GDM1 (cell line): ENCODE results near the gene TTLL1.

ENCODE experiments used
- DNase-seq: peaks from one replicate; lab custom pipeline; 2025; lab: John Stamatoyannopoulos, UW

The TTLL1 gene

DNA sequence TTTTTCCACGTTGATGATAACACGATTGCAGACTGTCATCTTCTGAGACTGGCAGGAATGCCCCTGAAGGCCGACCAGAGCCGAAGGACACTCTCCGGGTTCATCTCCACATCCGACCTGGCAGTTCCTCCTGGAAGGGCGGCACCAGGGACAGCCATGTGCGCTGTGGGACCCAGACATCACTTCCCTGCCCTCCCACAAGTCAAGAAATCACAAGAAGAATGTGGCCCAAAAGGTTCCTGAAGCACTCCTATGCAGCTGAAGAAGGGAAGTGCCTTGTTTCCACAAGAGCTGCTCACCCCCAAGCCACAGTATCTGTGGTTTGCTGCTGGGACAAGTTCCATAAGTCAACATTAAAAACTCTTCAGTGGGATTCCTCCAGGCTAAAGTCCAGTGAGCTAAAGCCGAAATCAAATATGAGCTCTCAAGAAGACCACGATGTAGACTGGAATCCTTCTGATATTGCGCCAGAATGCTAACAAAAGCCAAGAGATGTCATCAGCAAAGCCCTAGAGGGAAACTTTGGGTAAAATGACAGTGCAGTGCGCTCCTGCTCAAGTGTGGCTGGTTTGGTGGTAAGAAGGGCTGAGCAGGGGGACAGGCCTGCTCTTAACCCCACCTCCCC lies 95.4 kb downstream of the TTLL1 start:
- peak; percentile 15 for DNase-seq

DNA sequence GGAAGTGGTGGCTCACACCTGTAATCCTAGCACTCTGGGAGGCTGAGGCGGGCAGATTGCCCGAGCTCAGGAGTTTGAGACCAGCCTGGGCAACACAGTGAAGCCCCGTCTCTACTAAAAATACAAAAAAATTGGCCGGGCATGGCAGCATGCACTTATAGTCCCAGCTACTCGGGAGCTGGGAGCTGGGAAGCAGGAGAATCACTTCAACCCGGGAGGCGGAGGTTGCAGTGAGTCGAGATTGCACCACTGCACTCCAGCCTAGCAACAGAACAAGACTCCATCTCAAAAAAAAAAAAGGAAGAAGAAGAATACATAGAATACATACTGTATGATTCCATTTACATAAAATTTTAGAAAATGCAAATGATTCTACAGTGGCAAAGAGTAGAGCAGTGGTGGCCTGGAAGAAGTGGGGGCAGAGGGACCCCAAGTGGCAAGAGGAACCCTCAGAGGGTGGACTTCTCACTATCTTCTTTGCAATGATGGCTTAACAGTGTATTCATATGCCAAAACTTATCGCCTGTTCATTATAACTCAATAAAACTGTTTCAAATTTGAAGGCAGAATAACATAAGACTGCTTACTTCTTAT lies 96.2 kb downstream of the TTLL1 start:
- DNase-seq = no peak

DNA sequence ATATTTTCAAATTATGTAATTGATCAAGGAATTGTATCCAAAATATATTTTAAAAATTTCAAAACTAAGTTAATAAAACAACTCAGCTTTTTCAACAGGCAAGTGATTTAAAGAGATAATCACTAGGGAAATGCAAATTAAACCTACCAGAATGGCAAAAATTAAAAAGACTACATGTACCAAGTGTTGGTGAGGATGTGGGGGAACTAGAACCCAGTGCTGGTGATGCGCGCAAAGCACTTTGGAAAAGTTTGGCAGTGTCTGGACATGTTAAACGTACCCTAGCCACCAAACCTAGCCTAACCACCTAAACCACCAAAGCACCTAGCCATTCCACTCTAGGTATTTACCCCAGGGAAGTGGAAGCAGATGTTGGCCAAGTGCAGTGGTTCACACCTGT lies 97.1 kb downstream of the TTLL1 start:
- no peak for DNase-seq

DNA sequence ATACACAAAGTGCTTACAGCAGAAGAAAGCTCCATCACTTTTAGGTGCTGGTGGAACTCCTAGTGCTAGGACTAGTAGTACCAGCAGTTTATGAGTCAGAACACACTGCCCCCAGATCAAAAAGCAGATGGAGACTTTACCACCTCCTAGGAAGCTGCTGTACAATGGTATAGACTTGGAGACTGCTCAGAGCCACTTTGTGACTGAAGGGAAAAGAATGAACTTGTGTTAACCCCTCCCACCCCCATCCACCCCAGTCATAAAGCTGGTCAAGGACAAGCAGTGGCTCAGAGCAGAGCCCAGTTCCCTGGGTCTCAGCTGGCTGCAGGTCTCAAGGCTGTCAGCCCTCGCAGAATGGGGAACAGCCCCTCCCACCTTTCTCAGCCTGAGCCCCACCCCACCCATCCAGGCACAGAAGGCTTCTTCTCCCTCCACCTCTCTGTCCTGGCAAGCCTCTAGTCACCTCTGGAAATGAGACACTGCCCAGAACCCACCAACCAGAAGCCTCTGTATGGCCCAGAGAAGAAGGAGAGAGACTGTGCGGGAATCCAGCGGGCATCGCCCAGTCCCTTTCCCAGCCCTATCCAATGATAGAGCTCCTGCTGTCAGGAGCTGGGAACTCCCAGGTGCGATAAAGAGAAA lies 98.1 kb downstream of the TTLL1 start:
- DNase-seq = no peak

DNA sequence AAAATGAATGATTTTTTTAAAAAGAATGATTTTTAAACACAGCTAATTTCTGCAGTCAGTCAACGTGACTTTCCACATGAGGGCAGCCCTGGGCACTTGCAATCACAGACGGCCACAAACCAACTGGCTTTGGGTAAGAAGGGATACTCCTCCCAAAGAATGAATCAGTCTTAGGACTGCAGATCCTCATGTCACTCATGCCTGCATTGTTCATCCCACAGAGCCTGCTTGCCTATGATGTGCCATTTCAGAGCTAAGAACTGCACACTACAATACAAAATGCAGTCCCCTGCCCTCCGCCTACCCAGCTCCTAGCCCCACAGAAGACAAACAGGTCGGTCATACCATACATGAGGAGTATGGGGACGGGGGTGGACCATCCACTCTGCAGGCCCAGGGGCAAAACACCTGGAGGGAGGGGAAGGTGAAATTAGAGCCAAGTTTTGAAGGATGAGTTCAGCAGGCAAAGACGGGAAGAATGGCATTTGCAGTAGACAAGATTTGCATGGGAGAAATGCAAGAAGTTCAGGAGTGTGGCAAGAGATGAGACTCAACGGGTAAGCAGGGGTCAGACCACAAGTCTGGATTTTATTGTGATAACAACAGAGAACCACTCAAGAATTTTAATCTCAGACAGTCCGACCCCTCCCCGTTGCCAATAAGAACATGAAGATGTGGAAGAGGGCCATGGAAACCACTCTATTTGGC lies 98.9 kb downstream of the TTLL1 start:
- no peak for DNase-seq
